Tibial nerve (tissue), 3 donors: ENCODE data around the gene SERP1.

Source experiments
- POLR2A ChIP-seq, 2 donors: fragments of 450-650 bp; IDR thresholded peaks; one replicate each; pipeline ENCODE4 v1.6.1; 2017; ENCODE audit warnings: antibody characterized with exemption in 2 of 2, mild to moderate bottlenecking in 2 of 2, moderate library complexity in 2 of 2
- TF ChIP-seq, protein P1 (sequence below), 5 experiments: fragments of 200-600 bp in 3 of 5; fragments of 450-650 bp in 2 of 5; sonication (generic) in 3 of 5; IDR thresholded peaks; one replicate each; pipeline ENCODE4 v1.5.1; 2016 to 2019; ENCODE audit warnings: antibody characterized with exemption in 5 of 5, mild to moderate bottlenecking in 3 of 5, moderate library complexity in 2 of 5

DNA sequence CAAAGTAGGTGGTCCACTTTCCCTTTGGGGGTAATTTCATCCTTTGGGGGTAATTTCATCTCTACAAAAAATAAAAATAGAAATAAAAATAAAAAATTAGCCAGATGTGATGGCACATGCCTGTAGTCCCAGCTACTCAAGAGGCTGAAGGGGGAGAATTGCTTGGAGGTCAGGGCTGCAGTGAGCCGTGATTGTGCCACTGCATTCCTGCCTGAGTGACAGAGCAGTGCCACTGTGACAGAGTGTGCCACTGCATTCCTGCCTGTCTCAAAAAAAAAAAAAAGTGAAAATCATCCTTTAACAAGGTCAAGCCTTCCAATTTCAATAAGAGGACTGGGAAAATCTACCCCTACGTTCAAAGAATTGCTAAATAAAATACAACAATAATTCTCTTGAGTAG, 22.8 kb downstream of the SERP1 start:
- TF ChIP-seq POLR2A (IDR thresholded peaks at IDR 0.05) = no peak
- TF ChIP-seq, protein P1, sequence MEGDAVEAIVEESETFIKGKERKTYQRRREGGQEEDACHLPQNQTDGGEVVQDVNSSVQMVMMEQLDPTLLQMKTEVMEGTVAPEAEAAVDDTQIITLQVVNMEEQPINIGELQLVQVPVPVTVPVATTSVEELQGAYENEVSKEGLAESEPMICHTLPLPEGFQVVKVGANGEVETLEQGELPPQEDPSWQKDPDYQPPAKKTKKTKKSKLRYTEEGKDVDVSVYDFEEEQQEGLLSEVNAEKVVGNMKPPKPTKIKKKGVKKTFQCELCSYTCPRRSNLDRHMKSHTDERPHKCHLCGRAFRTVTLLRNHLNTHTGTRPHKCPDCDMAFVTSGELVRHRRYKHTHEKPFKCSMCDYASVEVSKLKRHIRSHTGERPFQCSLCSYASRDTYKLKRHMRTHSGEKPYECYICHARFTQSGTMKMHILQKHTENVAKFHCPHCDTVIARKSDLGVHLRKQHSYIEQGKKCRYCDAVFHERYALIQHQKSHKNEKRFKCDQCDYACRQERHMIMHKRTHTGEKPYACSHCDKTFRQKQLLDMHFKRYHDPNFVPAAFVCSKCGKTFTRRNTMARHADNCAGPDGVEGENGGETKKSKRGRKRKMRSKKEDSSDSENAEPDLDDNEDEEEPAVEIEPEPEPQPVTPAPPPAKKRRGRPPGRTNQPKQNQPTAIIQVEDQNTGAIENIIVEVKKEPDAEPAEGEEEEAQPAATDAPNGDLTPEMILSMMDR (IDR thresholded peaks at IDR 0.05) = no peak
